Measurements from ENCODE around the gene PHACTR1.
A peak's percentile ranks its signal among the peaks of the same experiment; 100 is the strongest.

Gene PHACTR1

DNA sequence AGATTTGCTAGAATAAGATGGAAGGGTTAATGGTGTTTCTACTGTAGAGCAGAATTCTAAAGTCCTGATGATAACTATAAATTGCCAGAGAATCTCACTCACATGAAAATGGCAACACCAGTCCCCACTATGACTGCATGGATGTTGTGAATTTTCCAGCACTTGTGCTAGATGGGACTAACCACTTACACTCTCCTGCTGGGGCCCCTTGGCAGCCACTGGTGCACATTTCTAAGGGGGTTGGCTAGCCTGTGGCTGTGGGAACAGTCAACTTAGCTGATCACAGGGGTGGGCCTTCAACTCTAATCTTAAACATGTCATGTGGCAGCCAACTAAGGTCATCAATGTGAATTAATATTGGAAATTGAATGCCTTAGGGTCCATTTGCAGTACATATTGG lies 271.2 kb downstream of the PHACTR1 start:
- DNase-seq, result no peak

GRCh38 chr6:12990162-12990561 lies 273.6 kb downstream of the PHACTR1 start:
- no peak for DNase-seq

GRCh38 chr6:12991435-12991834 lies 274.9 kb downstream of the PHACTR1 start:
- DNase-seq, result no peak

GRCh38 chr6:12992770-12993169 lies 276.2 kb downstream of the PHACTR1 start:
- DNase-seq, result no peak

DNA sequence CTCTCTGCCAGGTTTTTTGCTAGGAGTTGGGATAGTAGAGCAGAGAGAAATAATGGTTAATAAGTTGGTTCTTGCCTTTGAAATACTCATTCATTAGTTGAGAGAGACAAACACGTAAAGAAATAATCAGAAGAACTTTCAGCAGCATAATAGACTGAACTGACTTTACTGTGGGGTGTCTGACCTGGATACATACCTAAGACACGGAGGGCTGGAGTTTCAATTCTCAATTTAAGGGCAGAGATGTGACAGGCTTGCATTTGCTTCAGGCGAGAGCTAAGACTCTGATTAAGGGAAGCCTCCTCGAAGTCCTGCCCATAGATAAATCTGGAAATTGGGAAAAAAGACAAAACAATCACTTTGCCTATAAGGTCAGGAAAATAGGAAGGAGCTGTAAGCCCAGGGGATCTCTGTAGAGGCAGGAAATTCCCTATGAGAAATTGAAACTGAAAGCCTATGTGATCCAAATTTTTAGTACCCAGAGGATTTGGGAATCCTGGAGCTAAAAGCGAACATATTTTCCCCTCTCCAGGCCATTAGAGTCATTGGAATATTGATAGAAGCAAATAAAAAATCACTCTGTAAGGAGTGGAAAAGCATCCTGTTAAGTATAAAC lies 276.8 kb downstream of the PHACTR1 start:
- DNase-seq, result no peak

- no peak for DNase-seq
Observed at GRCh38 chr6:12995419-12995818, 278.9 kb downstream of the PHACTR1 start.

DNA sequence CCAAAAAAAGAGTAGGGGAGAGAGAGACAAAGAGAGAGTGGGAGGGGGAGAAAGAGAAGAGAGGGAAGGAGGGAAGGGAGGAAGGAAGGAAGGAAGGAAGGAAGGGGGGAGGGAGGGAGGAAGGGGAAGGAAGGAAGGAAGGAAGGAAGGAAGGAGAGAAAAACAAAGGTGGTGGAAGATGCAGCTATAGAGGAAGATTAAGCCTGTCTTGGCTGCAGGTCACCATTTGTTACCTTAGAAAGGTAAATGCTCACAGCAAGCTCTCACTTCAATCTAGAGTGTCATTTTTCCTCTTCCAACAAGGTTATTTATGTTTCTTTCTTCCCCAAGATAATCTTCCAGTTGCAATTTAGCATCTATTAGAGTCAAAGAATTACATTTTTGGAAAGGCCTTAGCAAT lies 284.0 kb downstream of the PHACTR1 start:
- no peak for DNase-seq

- DNase-seq, result no peak
Observed at GRCh38 chr6:13001927-13002326, 285.4 kb downstream of the PHACTR1 start.

GRCh38 chr6:13004601-13005000 lies 288.0 kb downstream of the PHACTR1 start:
- no peak for DNase-seq

DNA sequence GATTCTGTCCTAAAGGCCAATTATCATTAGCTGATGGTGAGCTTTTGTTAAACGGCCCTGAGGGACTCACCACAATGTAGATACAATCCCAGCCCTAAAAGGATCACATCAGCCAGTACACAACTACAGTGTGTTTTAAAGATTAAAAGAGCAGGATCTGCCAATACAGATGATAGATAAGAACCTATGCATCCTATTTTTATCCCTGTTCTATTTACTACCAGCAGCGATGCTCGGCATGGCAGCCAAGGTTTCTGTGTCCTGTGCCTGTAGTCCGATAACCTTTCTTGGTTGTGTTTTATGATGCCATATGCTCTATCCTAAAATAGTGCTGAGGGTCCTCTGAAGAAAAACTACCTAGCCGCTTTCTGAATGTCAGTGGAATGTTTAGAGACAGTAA lies 289.4 kb downstream of the PHACTR1 start:
- DNase-seq, result no peak

DNA sequence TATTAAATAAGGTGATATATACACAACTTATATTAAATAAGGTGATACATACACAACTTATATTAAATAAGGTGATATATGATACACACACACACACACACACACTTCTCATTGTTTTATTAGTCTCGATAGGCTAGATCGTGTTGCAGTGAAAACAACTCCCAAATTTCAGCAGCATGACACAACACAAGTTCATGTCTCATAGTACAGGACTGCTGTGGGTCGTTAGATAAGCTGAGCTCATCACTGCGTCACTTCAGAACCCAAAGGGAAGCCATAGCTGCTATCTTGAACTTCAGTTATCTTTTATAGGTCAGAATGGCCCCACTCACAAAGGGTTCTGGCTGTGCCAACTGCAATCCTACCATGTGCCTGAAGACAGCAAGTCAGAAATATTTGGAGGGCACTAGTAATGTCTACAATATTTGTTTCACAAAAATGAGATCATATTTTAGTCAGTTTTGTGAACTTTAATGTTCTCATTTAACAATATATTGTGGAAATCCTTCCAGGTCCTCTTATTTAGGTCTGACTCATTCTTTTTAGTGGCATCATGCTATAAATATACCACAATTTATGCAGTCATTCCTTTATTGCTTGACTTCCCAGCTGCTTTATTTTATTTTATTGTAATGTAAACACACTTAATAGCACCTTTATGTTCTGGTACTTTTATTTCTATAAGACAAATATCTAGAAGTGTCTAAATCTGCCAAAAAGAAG lies 290.2 kb downstream of the PHACTR1 start:
- DNase-seq, result peak in 1 of 51 donors; percentile 6

- DNase-seq, result no peak
Observed at GRCh38 chr6:13007744-13008143, 291.2 kb downstream of the PHACTR1 start.

DNA sequence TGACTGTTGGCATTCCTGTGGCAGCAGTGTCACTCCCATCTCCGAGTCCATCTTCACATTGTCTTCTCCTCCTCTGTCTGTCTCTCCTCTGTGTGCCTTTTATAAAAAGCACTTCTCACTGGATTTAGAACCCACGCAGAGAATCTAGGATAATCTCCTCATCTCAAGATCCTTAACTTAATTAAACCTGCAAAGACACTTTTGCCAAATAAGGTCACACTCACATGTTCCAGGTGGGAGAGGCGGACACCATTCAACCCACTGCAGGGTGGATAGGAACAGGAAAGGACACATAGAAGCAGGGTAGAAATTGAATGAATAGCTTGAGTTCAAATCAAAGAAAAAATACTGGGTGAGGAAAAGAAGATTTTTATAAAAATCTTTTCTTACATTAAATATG lies 292.5 kb downstream of the PHACTR1 start:
- no peak for DNase-seq

DNA sequence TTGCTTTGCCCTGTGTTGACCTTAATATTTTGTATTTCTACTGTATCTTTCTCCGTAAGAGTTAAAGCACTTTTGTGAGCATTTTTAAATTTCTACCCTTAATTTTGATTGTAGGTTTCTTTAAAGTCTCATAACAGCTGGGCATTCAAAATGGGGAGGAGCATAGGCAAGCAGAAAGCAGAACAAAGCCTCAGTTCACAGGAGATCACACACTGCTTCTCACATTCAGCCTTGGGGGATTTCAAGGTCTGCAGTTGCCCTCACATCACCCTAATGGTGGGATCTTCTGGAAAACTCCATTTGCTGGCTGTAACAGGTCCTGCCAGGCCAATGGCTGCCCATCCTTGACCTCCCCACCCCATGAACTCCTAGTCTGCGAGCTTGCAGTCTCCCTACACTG lies 292.9 kb downstream of the PHACTR1 start:
- peak in 1 of 51 donors; percentile 4 for DNase-seq

- no peak for DNase-seq
Observed at GRCh38 chr6:13011612-13012146, 295.1 kb downstream of the PHACTR1 start.

DNA sequence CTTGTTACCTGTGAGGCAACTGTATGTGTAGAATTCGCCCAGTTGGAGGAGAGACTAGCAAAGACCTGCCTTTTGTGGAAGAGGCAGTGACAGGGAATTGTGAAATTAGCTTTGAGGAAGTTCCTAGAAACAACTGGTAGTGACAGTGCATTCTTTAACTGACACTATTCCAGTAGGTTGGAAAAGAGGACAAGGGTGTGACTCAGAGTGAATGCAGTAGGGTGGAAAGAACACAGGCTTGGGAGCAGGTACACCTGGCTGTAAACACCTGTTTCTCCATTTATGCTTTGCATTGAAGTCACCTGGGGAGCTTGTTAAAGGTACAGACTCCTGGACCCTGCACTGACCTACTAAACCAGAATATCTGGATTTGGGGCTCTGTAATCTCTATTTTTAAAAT lies 295.7 kb downstream of the PHACTR1 start:
- DNase-seq, result peak in 1 of 51 donors; percentile 18

- peak in 20 of 51 donors; percentile 4 to 51 (median 22) for DNase-seq
Observed at GRCh38 chr6:13012977-13013680, 296.6 kb downstream of the PHACTR1 start.

- DNase-seq, result peak in 20 of 51 donors; percentile 8 to 62 (median 23)
Observed at GRCh38 chr6:13013681-13014503, 297.3 kb downstream of the PHACTR1 start.

DNA sequence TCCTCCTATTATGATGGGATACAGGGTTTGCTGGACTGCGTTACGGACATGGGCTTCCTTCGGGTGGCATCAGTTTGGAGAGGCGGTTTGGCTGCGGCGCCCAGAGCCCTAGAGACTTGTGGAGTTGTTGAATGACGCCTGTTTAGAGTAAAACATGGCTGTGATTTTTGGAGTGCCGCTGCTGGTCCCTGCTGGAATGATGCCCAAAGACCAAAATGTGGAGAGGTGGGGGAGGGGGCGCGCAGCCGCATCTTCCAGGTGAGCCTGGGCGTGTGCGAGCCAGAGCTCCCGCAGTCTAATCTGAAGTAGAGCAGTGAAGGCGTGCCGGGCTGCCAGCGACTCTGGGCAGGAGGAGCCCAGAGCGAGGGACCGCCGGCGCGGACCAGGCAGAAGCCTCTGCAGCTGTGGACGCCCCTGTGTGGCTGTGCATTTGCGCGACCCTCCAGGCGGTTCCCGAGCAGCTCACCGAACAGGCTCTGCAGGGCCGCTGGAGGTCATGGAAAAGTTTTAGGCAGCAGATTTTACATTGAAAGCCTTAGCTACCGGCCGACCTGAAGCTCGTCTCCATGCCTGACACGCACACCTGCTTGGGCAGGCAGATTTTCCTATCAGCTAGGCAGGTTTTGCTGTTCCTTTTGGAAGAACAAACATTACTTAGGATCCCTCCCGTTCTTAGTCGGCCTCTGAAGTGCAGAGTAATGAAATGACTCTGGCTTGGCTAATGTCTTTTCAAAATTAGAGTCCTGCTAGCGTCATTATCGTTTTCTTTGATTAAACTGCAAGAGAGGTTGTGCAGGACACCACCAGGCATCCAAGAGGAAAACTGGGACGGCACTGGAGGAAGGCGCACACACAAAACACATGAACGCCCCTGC lies 298.2 kb downstream of the PHACTR1 start:
- DNase-seq, result peak in 16 of 51 donors; percentile 5 to 47 (median 20)

DNA sequence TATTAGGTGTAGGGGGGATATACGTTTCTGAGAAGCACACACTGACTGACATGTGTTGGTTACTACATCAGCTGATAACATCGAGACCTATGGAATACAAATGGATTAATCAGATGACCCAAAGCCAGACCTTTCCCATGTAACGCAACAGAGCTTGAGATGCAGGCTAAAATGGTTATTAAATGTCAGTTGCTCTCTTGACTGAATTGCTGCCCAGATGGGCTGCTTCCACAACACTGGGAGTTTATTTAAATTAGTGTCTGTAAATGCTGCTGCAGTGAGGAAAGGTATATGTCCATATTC lies 298.8 kb downstream of the PHACTR1 start:
- no peak for DNase-seq

DNA sequence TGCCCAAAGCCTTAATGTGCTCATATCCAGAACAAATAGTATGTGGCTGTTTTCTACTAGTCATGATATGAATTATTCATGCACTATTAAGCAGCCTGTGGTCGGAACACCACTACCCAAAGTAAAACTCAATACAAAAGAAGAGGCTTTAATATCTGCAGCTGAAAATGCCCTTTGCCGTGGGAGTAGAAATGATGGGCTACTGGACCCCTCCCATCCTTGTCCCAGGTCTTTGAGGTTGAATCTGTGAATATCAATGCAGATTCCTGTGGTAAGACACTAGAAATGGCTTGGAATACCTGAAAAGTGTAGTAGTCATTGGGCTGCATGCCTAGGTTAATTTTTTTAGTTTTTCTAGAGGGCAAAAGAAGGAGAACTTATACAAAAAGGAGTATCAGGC lies 308.0 kb downstream of the PHACTR1 start:
- DNase-seq, result no peak
